Effector memory CD4-positive, alpha-beta T cell (primary cell): ENCODE measurements around the gene TIMM44.
"Not testable (repeated sequence)": the region's sequence is repeated elsewhere in the genome, so short reads cannot be mapped to it uniquely, and the experiment has no call there.

Experiments used
- DNase-seq, 3 donors: peaks; one replicate each; pipeline ENCODE4 v3.0.0-alpha.2; 2020
- H3K27ac ChIP-seq: 2 replicates; pipeline ENCODE4 v1.7.0; 2013; ENCODE audit warnings: mild to moderate bottlenecking, low read length, moderate library complexity; ENCODE audit not compliant: insufficient read depth, poor library complexity, severe bottlenecking
- H3K27me3 ChIP-seq: replicated peaks from 2 replicates; pipeline ENCODE4 v1.7.0; 2013; ENCODE audit warnings: mild to moderate bottlenecking, low read length; ENCODE audit not compliant: insufficient read depth, control insufficient read depth, poor library complexity, severe bottlenecking
- H3K36me3 ChIP-seq: 2 replicates; pipeline ENCODE4 v1.7.0; 2013; ENCODE audit warnings: mild to moderate bottlenecking, low read length, moderate library complexity; ENCODE audit not compliant: control insufficient read depth, insufficient read depth
- H3K4me1 ChIP-seq: 2 replicates; pipeline ENCODE4 v1.7.0; 2013; ENCODE audit warnings: low read length, mild to moderate bottlenecking; ENCODE audit not compliant: control insufficient read depth, insufficient read depth, poor library complexity, severe bottlenecking
- H3K4me3 ChIP-seq: 2 replicates; pipeline ENCODE4 v1.7.0; 2013; ENCODE audit warnings: low read length, low read depth, mild to moderate bottlenecking; ENCODE audit not compliant: insufficient read depth, poor library complexity, severe bottlenecking
- H3K9me3 ChIP-seq: 2 replicates; pipeline ENCODE4 v1.7.0; 2013; ENCODE audit warnings: mild to moderate bottlenecking, low read length, moderate library complexity; ENCODE audit not compliant: control insufficient read depth

TIMM44 gene

GRCh38 chr19:7900931-7901330 lies 42.5 kb downstream of the TIMM44 start:
- H3K9me3 ChIP-seq, result no peaks in the 10 kb centered on the region
- peaks cover 6% of the 10 kb centered on the region for H3K36me3 ChIP-seq
- no peak overlapping the region for H3K27ac ChIP-seq
- H3K4me1 ChIP-seq, result peaks cover 22% of the 10 kb centered on the region
- H3K4me3 ChIP-seq, result no peak overlapping the region
- DNase-seq, result no peak
- H3K27me3 ChIP-seq, result no peaks in the 10 kb centered on the region

- H3K36me3 ChIP-seq, result peaks cover under 1% of the 10 kb centered on the region
- peaks cover 21% of the 10 kb centered on the region for H3K4me1 ChIP-seq
- DNase-seq, result no peak
- H3K27me3 ChIP-seq, result no peaks in the 10 kb centered on the region
- no peak overlapping the region for H3K4me3 ChIP-seq
- H3K27ac ChIP-seq, result no peak overlapping the region
- H3K9me3 ChIP-seq, result no peaks in the 10 kb centered on the region
Observed at GRCh38 chr19:7900401-7900870, 43.0 kb downstream of the TIMM44 start.

GRCh38 chr19:7899751-7900378 lies 43.6 kb downstream of the TIMM44 start:
- Histone ChIP-seq H3K36me3 (no peaks in the 10 kb centered on the region), H3K9me3 (no peaks in the 10 kb centered on the region), H3K4me3 (no peak overlapping the region), H3K27ac (no peak overlapping the region), H3K4me1 (peaks cover 16% of the 10 kb centered on the region), H3K27me3 (no peaks in the 10 kb centered on the region)
- DNase-seq, result no peak

DNA sequence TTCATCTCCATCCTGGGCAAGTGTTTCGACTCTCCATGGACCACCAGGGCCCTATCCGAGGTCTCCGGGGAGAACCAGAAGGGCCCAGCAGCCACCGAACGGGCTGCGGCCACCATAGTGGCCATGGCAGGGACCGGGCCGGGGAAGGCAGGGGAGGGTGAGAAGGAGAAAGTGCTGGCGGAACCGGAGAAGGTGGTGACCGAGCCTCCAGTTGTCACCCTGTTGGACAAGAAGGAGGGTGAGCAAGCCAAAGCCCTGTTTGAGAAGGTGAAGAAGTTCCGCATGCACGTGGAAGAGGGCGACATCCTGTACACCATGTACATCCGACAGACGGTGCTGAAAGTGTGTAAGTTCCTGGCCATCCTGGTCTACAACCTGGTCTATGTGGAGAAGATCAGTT lies 44.5 kb downstream of the TIMM44 start:
- Histone ChIP-seq H3K9me3 (no peaks in the 10 kb centered on the region), H3K4me1 (peaks cover 9% of the 10 kb centered on the region), H3K27me3 (no peaks in the 10 kb centered on the region), H3K36me3 (no peaks in the 10 kb centered on the region), H3K27ac (no peak overlapping the region), H3K4me3 (no peak overlapping the region)
- DNase-seq, result no peak

DNA sequence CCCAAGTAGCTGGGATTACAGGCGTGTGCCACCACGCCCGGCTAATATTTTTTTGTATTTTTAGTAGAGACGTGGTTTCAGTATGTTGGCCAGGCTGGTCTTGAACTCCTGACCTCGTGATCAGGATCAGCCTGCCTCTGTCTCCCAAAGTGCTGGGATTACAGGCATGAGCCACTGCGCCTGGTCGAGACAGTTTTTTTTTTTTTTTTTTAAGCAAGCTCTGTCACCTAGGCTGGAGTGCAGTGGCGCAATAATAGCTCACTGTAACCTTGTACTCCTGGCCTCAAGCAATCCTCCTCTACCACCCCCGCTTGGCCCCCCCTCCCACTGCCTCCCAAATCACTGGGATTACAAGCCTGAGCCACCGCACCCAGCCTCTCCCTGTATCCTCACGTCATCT lies 46.2 kb downstream of the TIMM44 start:
- Histone ChIP-seq H3K4me1 (no peaks in the 10 kb centered on the region), H3K36me3 (no peaks in the 10 kb centered on the region), H3K4me3 (no peak overlapping the region), H3K9me3 (no peaks in the 10 kb centered on the region), H3K27me3 (no peaks in the 10 kb centered on the region), H3K27ac (no peak overlapping the region)
- no peak for DNase-seq

- Histone ChIP-seq H3K4me3 (no peak overlapping the region), H3K27ac (no peak overlapping the region), H3K27me3 (no peaks in the 10 kb centered on the region), H3K36me3 (no peaks in the 10 kb centered on the region), H3K9me3 (no peaks in the 10 kb centered on the region), H3K4me1 (no peaks in the 10 kb centered on the region)
- DNase-seq, result no peak
Observed at GRCh38 chr19:7895565-7895964, 47.9 kb downstream of the TIMM44 start.

DNA sequence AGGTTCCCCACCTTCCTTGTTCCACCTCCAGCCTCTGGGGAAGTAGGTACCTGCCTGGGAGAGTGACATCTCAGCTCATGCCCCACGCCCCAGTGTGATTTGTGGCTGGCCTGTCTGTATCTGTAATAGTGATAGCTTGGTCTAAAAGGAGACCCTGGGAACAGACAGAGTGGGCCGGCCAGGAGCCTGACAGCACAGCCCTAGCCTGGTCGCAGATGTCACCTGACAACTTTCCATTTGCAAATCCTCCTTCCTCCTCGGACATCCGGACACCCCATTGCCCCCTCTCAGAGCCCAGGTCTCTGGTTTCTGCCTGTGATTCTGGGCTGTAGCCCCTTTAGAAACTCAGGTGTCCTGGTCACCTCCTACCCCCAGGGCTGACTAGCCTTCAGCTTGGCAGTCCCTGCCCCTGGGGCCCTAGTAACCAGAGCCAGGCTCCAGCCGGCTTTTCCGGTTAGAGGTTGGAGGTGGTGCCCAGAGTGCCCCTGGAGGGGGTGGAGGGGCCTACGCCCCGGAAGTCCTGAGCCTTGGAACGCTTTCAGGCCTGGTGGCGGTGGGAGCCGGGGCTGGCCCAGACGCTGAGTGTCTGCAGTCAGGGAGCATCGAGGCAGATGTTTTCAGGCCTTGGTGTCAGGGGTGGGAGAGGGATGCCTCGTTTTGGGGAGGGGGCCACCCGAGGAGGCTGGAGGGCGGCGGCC lies 48.7 kb downstream of the TIMM44 start:
- Histone ChIP-seq H3K4me3 (no peak overlapping the region), H3K27me3 (no peaks in the 10 kb centered on the region), H3K27ac (no peak overlapping the region), H3K9me3 (no peaks in the 10 kb centered on the region), H3K36me3 (no peaks in the 10 kb centered on the region), H3K4me1 (no peaks in the 10 kb centered on the region)
- DNase-seq, result no peak

- not testable (repeated sequence) for H3K4me1 ChIP-seq, DNase-seq, H3K9me3 ChIP-seq, H3K27ac ChIP-seq, H3K27me3 ChIP-seq, H3K4me3 ChIP-seq, H3K36me3 ChIP-seq
Observed at GRCh38 chr19:7893362-7894101, 49.9 kb downstream of the TIMM44 start.

GRCh38 chr19:7888826-7889217 lies 54.6 kb downstream of the TIMM44 start:
- Histone ChIP-seq H3K4me3 (no peak overlapping the region), H3K27ac (no peak overlapping the region), H3K4me1 (peaks cover 6% of the 10 kb centered on the region), H3K27me3 (peaks cover 8% of the 10 kb centered on the region), H3K9me3 (no peaks in the 10 kb centered on the region), H3K36me3 (no peaks in the 10 kb centered on the region)
- DNase-seq, result no peak
